OCI-LY1 (cell line): ENCODE results near the gene HAUS7.

Source experiments
- H2AFZ ChIP-seq: fragments of 200-600 bp; sonication (generic), shearing (Covaris generic); 2 replicates; pipeline ENCODE4 v1.6.0; 2014; ENCODE audit warnings: antibody characterized with exemption, mild to moderate bottlenecking, low read length
- H3F3A ChIP-seq: fragments of 200-600 bp; sonication (generic), shearing (Covaris generic); 2 replicates; pipeline ENCODE4 v1.6.0; 2014; ENCODE audit warnings: mild to moderate bottlenecking, antibody characterized with exemption, low read length, moderate library complexity; ENCODE audit not compliant: insufficient read depth
- H3K27ac ChIP-seq: fragments of 200-600 bp; sonication (generic); 2 replicates; pipeline ENCODE4 v1.5.1; 2014; ENCODE audit warnings: low read length, mixed run types, mild to moderate bottlenecking, low read depth; ENCODE audit not compliant: poor library complexity, severe bottlenecking
- H3K27me3 ChIP-seq: fragments of 200-600 bp; sonication (generic); 2 replicates; pipeline ENCODE4 v1.6.0; 2014; ENCODE audit warnings: antibody characterized with exemption, mild to moderate bottlenecking, low read length, moderate library complexity; ENCODE audit not compliant: insufficient read depth
- H3K36me3 ChIP-seq: fragments of 200-600 bp; sonication (generic); 2 replicates; pipeline ENCODE4 v1.6.1; 2014; ENCODE audit warnings: mild to moderate bottlenecking, antibody characterized with exemption, low read length, moderate library complexity, mixed read lengths; ENCODE audit not compliant: insufficient read depth
- H3K4me1 ChIP-seq: fragments of 200-600 bp; sonication (generic); 2 replicates; pipeline ENCODE4 v1.5.1; 2014; ENCODE audit warnings: mild to moderate bottlenecking, low read length, moderate library complexity; ENCODE audit not compliant: insufficient read depth, severe bottlenecking
- H3K4me2 ChIP-seq: fragments of 200-600 bp; sonication (generic), shearing (Covaris generic); 2 replicates; pipeline ENCODE4 v1.6.1; 2014; ENCODE audit warnings: low read length
- H3K4me3 ChIP-seq: fragments of 200-600 bp; sonication (generic); 2 replicates; pipeline ENCODE4 v1.5.1; 2014; ENCODE audit warnings: low read length, low read depth, mild to moderate bottlenecking, mixed read lengths; ENCODE audit not compliant: poor library complexity, severe bottlenecking
- H3K79me2 ChIP-seq: fragments of 200-600 bp; shearing (Covaris generic); 2 replicates; pipeline ENCODE4 v1.6.1; 2016; ENCODE audit warnings: mixed run types, low read length, mixed read lengths; ENCODE audit not compliant: insufficient read depth
- H3K9ac ChIP-seq: fragments of 200-600 bp; sonication (generic), shearing (Covaris generic); 2 replicates; pipeline ENCODE4 v1.6.1; 2014; ENCODE audit warnings: mild to moderate bottlenecking, low read length, mixed read lengths
- H3K9me2 ChIP-seq: fragments of 200-600 bp; sonication (generic), shearing (Covaris generic); 2 replicates; pipeline ENCODE4 v1.6.1; 2014; ENCODE audit warnings: low read depth, mild to moderate bottlenecking, low read length, mixed read lengths
- H3K9me3 ChIP-seq: fragments of 200-600 bp; shearing (Covaris generic); 2 replicates; pipeline ENCODE4 v1.6.1; 2014; ENCODE audit warnings: low read length, mixed read lengths
- H4K20me1 ChIP-seq: fragments of 200-600 bp; sonication (generic), shearing (Covaris generic); 2 replicates; pipeline ENCODE4 v1.6.0; 2016; ENCODE audit warnings: mild to moderate bottlenecking, low read length; ENCODE audit not compliant: insufficient read depth
- CTCF ChIP-seq: fragments of 200-600 bp; sonication (generic), shearing (Covaris generic); IDR thresholded peaks from 2 replicates; pipeline ENCODE4 v1.5.1; 2017; ENCODE audit warnings: mild to moderate bottlenecking, antibody characterized with exemption, low read length, moderate library complexity, mixed read lengths
- EZH2 ChIP-seq: fragments of 200-600 bp; sonication (generic), shearing (Covaris generic); IDR thresholded peaks from 2 replicates; pipeline ENCODE4 v1.8.0; 2017; ENCODE audit warnings: borderline replicate concordance, mixed run types, mild to moderate bottlenecking, antibody characterized with exemption, low read length, moderate library complexity, mixed read lengths

HAUS7 gene

GRCh38 chrX:153474718-153475117, 4.3 kb upstream of the HAUS7 start:
- Histone ChIP-seq H3K27ac (no peak overlapping the region), H3K4me2 (peak overlapping the region; percentile 44; the same call in 1 of the 2 replicates)

DNA sequence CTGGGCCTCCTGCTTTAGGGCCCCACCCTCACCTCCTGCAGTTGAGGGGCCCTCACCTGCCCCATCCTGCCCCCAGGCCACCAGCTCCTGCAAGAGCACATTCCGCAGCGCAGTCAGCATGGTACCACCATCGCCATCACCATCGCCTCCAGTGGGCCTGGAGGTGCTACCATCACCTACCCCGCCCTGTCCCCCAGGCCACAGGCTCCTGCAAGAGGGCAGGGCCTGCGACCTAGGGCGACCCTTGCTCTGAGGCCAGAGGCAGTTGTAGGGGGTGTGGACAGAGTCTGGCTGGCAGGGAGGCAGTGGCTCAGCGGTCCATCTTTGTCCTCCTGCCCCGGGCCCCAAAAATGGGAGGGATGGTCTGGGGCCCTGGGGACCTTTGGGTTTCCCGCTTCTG, 3.9 kb upstream of the HAUS7 start:
- Histone ChIP-seq H3K9ac (no peak overlapping the region), H3F3A (no peaks in the 10 kb centered on the region), H2AFZ (no peak overlapping the region), H3K9me3 (no peaks in the 10 kb centered on the region), H3K27me3 (no peaks in the 10 kb centered on the region), H3K4me1 (peaks cover 16% of the 10 kb centered on the region), H3K9me2 (no peaks in the 10 kb centered on the region), H4K20me1 (no peaks in the 10 kb centered on the region), H3K36me3 (no peaks in the 10 kb centered on the region), H3K4me3 (no peak overlapping the region), H3K27ac (no peak overlapping the region), H3K79me2 (peaks cover 3% of the 10 kb centered on the region; the same call in 1 of the 2 replicates), H3K4me2 (no peak overlapping the region)
- TF ChIP-seq CTCF (no peak), EZH2 (no peak)

More at GRCh38 chrX:153474718-153475117, 4.3 kb upstream of the HAUS7 start:
- Histone ChIP-seq H3K4me1 (peaks cover 11% of the 10 kb centered on the region), H3K79me2 (peaks cover under 1% of the 10 kb centered on the region; the same call in 1 of the 2 replicates), H4K20me1 (no peaks in the 10 kb centered on the region), H3K9me2 (no peaks in the 10 kb centered on the region), H3K27me3 (no peaks in the 10 kb centered on the region), H3F3A (no peaks in the 10 kb centered on the region), H3K9me3 (no peaks in the 10 kb centered on the region), H3K9ac (no peak overlapping the region; the same call in 1 of the 2 replicates), H3K36me3 (no peaks in the 10 kb centered on the region), H3K4me3 (peak overlapping the region; percentile 29), H2AFZ (no peak overlapping the region)
- TF ChIP-seq EZH2 (no peak), CTCF (no peak)

- Histone ChIP-seq H3K36me3 (0 out of 2 replicates have a peak, but pooled peaks cover 6% of the 10 kb centered on the region), H3K79me2 (peaks cover 3% of the 10 kb centered on the region; the same call in 1 of the 2 replicates), H3K4me2 (no peak overlapping the region), H2AFZ (no peak overlapping the region), H3K27ac (no peak overlapping the region), H3K4me3 (no peak overlapping the region), H3K9me3 (no peaks in the 10 kb centered on the region), H4K20me1 (no peaks in the 10 kb centered on the region), H3K27me3 (no peaks in the 10 kb centered on the region), H3K4me1 (peaks cover 20% of the 10 kb centered on the region), H3F3A (no peaks in the 10 kb centered on the region), H3K9me2 (no peaks in the 10 kb centered on the region), H3K9ac (no peak overlapping the region)
- TF ChIP-seq CTCF: no peak
- no peak for TF ChIP-seq EZH2
Observed at GRCh38 chrX:153473126-153473525, 2.8 kb upstream of the HAUS7 start.
